Ovary (tissue), 9 donors: ENCODE results near the gene RFTN2. TPM values are rescaled to one million over a fixed set of nuclear protein-coding genes. Genes with fewer than 3 reads are reported as not detected.
"Not testable (repeated sequence)": the region's sequence is repeated elsewhere in the genome, so short reads cannot be mapped to it uniquely, and the experiment has no call there.

Experiments
- DNase-seq, 5 donors: peaks; one replicate each; pipeline ENCODE4 v3.0.0-alpha.2; 2019 to 2020
- H3K27ac ChIP-seq, 2 donors: fragments of 200-600 bp; one replicate each; pipeline versions ENCODE4 v1.5.1 to v1.8.0; 2019 to 2022
- H3K27me3 ChIP-seq: fragments of 200-600 bp; one replicate; pipeline ENCODE4 v1.8.0; 2022
- H3K36me3 ChIP-seq: fragments of 200-600 bp; sonication (generic); one replicate; pipeline ENCODE4 v1.5.1; 2019
- H3K4me1 ChIP-seq: one replicate; pipeline ENCODE4 v1.8.1; 2013; ENCODE audit warnings: mild to moderate bottlenecking, moderate library complexity; ENCODE audit not compliant: insufficient read depth
- H3K4me3 ChIP-seq: fragments of 200-600 bp; sonication (generic); one replicate; pipeline ENCODE4 v1.5.1; 2017
- H3K9me3 ChIP-seq, 2 donors: fragments of 200-600 bp in 1 of 2; sonication (generic) in 1 of 2; one replicate each; pipeline versions ENCODE4 v1.5.1 to v1.8.1; 2013 to 2019; ENCODE audit warnings: mild to moderate bottlenecking in 1 of 2, moderate library complexity in 1 of 2
- EP300 ChIP-seq: sonication (generic); formaldehyde crosslinking; IDR thresholded peaks from one replicate; pipeline ENCODE4 v1.6.1; 2017; ENCODE audit warnings: antibody characterized with exemption
- POLR2A ChIP-seq: fragments of 450-650 bp; IDR thresholded peaks from one replicate; pipeline ENCODE4 v1.6.1; 2017; ENCODE audit warnings: antibody characterized with exemption, mild to moderate bottlenecking, moderate library complexity
- WGBS, 3 donors: extraction: QIAGEN DNeasy Blood & Tissue Kit in 1 of 3; methylation state at CpG; one replicate each; pipeline versions ENCODE4 v1.1.5 to v1.1.7; 2013 to 2017; 5-methylcytosine and 5-hydroxymethylcytosine counted together
- intact Hi-C, 4 donors: fragments of 100-400 bp; cut with DNase I; formaldehyde crosslinking; loops; one replicate each; pipeline versions ENCODE4 v1.11.0 to v1.15.1; 2022 to 2023
- polyA plus RNA-seq, 2 donors: library from polyadenylated mRNA; stranded (reverse); fragments of 200-250 nt in 1 of 2; fragments of 350-450 nt in 1 of 2; fragmentation: Illumina TruSeq in 1 of 2; extraction: RNeasy Lipid Tissue Mini Kit (QIAGEN cat#74804) in 1 of 2; gene quantifications; one replicate each; pipeline ENCODE4 v1.2.3, GENCODE V29; 2013 to 2014
- total RNA-seq, 7 donors: library from RNA; depleted of rRNA in 2 of 7; stranded (reverse); fragments of >200 nt in 2 of 7; fragmentation: NEBNext Ultra II Directional in 3 of 7; extraction: Animal tissue kit (Norgen Biotek cat#: 25700) in 3 of 7; gene quantifications; one replicate each; pipeline versions ENCODE4 v1.1.0 to v1.2.4, GENCODE V29; 2016 to 2023
- TF ChIP-seq, protein P1 (sequence below), 3 donors: fragments of 450-650 bp in 2 of 3; fragments of 200-600 bp in 1 of 3; IDR thresholded peaks; one replicate each; pipeline versions ENCODE4 v1.5.1 to v1.8.0; 2016 to 2022; ENCODE audit warnings: antibody characterized with exemption in 3 of 3, mild to moderate bottlenecking in 1 of 3
- donor health status: DM: no; HTN: no; CAD: no; lungs with moderate emphysema.
- donor health status: DM: no; HTN: no; CAD: no.
- donor health status: Bipolar disorder and iron deficiency.
- donor health status: DM: yes; HTN: yes; CAD: no.
- donor health status: DM: no; HTN: no; CAD: no.
- donor health status: DM: yes; HTN: yes; CAD: no.

RFTN2 gene
- total and polyA plus RNA-seq, 9 donors = 8.1 to 22.1 (median 13.4) TPM

- 34 to 38% (median 35%) methylated on average over 1 of the region's 1 CpG for WGBS, 3 donors
- TF ChIP-seq POLR2A (no peak), EP300 (no peak)
- TF ChIP-seq, protein P1, sequence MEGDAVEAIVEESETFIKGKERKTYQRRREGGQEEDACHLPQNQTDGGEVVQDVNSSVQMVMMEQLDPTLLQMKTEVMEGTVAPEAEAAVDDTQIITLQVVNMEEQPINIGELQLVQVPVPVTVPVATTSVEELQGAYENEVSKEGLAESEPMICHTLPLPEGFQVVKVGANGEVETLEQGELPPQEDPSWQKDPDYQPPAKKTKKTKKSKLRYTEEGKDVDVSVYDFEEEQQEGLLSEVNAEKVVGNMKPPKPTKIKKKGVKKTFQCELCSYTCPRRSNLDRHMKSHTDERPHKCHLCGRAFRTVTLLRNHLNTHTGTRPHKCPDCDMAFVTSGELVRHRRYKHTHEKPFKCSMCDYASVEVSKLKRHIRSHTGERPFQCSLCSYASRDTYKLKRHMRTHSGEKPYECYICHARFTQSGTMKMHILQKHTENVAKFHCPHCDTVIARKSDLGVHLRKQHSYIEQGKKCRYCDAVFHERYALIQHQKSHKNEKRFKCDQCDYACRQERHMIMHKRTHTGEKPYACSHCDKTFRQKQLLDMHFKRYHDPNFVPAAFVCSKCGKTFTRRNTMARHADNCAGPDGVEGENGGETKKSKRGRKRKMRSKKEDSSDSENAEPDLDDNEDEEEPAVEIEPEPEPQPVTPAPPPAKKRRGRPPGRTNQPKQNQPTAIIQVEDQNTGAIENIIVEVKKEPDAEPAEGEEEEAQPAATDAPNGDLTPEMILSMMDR (IDR thresholded peaks at IDR 0.05) = no peak
- H3K4me3 ChIP-seq = no peak overlapping the region
- no peak for DNase-seq
- no peaks in the 10 kb centered on the region for H3K36me3 ChIP-seq
- no peak overlapping the region for H3K27ac ChIP-seq
- intact Hi-C loops = no loop called here
- no peaks in the 10 kb centered on the region for H3K4me1 ChIP-seq
- H3K27me3 ChIP-seq = no peaks in the 10 kb centered on the region
- H3K9me3 ChIP-seq = no peaks in the 10 kb centered on the region
Measured at GRCh38 chr2:197596766-197597165, 78.6 kb downstream of the RFTN2 start.

DNA sequence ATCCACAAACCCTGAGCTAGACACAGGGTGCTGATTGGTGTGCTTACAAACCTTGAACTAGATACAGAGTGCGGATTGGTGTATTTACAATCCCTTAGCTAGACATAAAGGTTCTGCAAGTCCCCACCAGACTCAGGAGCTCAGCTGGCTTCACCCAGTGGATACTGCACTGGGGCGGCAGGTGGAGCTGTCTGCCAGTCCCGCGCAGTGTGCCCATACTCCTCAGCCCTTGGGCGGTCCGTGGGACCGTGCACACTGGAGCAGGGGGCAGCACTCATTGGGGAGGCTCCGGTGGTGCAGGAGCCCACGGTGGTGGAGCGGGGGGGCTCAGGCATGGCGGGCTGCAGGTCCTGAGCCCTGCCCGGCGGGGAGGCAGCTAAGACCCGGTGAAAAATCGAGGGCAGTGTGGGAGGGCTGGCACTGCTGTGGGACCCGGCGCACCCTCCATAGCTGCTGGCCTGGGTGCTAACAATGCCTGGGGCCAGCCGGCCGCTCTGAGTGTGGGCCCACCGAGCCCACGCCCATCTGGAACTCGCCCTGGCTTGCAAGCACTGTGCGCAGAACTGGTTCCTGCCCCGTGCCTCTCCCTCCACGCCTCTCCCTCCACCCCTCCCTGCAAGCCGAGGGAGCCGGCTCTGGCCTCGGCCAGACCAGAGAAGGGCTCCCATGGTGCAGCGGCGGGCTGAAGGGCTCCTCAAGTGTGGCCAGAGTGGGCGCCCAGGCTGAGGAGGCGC lies 83.9 kb downstream of the RFTN2 start:
- intact Hi-C loops = no loop called here
- no peaks in the 10 kb centered on the region for H3K9me3 ChIP-seq
- no peak overlapping the region for H3K4me3 ChIP-seq
- no peak overlapping the region for H3K27ac ChIP-seq
- WGBS, 3 donors = 98% methylated on average over 31 to 32 of the region's 32 CpGs
- no peaks in the 10 kb centered on the region for H3K36me3 ChIP-seq
- TF ChIP-seq POLR2A (no peak), EP300 (no peak)
- TF ChIP-seq, protein P1 (IDR thresholded peaks at IDR 0.05) = no peak
- no peak for DNase-seq
- no peaks in the 10 kb centered on the region for H3K4me1 ChIP-seq
- H3K27me3 ChIP-seq = no peaks in the 10 kb centered on the region

GRCh38 chr2:197587255-197587654 lies 88.1 kb downstream of the RFTN2 start:
- DNase-seq, H3K27ac ChIP-seq, H3K36me3 ChIP-seq, H3K4me3 ChIP-seq, H3K9me3 ChIP-seq, H3K4me1 ChIP-seq, intact Hi-C loops, H3K27me3 ChIP-seq: not testable (repeated sequence)
- WGBS, 3 donors = 95 to 96% (median 95%) methylated on average over 7 of the region's 7 CpGs

GRCh38 chr2:197580166-197580565 lies 95.2 kb downstream of the RFTN2 start:
- H3K9me3 ChIP-seq, H3K27me3 ChIP-seq, H3K4me3 ChIP-seq, DNase-seq, H3K27ac ChIP-seq, H3K36me3 ChIP-seq, H3K4me1 ChIP-seq, intact Hi-C loops: not testable (repeated sequence)
- WGBS, 3 donors = 90 to 99% (median 92%) methylated on average over 3 of the region's 3 CpGs

- DNase-seq, H3K4me3 ChIP-seq, H3K27ac ChIP-seq, H3K36me3 ChIP-seq, H3K27me3 ChIP-seq, intact Hi-C loops, H3K4me1 ChIP-seq, H3K9me3 ChIP-seq: not testable (repeated sequence)
- WGBS, 3 donors = 76 to 89% (median 82%) methylated on average over 2 of the region's 2 CpGs
Measured at GRCh38 chr2:197578294-197578693, 97.1 kb downstream of the RFTN2 start.

GRCh38 chr2:197577446-197577845 lies 97.9 kb downstream of the RFTN2 start:
- H3K9me3 ChIP-seq = no peaks in the 10 kb centered on the region
- H3K27me3 ChIP-seq = no peaks in the 10 kb centered on the region
- no peaks in the 10 kb centered on the region for H3K4me1 ChIP-seq
- H3K36me3 ChIP-seq = no peaks in the 10 kb centered on the region
- TF ChIP-seq EP300 = no peak
- TF ChIP-seq, protein P1 (IDR thresholded peaks at IDR 0.05) = no peak
- no peak for TF ChIP-seq POLR2A
- intact Hi-C loops = no loop called here
- WGBS, 3 donors = 78 to 93% (median 88%) methylated on average over 4 of the region's 4 CpGs
- no peak overlapping the region for H3K27ac ChIP-seq
- no peak for DNase-seq
- H3K4me3 ChIP-seq = no peak overlapping the region
